Fibroblast of skin of right quadriceps (primary cell): ENCODE results near the gene CIAO3.
A peak's percentile ranks its signal among the peaks of the same experiment; 100 is the strongest.
"Not testable (repeated sequence)": the region's sequence is repeated elsewhere in the genome, so short reads cannot be mapped to it uniquely, and the experiment has no call there.

Experiments used
- DNase-seq: peaks from one replicate; pipeline ENCODE4 v3.0.0-alpha.2; 2013

The CIAO3 gene

GRCh38 chr16:740764-741505, at the start of gene CIAO3:
CIAO3 (minus strand) TSS chr16:740997; CDS start chr16:740985, 12 bp downstream.
- DNase-seq: peak; percentile 89

- DNase-seq: no peak
Measured at GRCh38 chr16:790086-790485, 49.3 kb upstream of the CIAO3 start.

GRCh38 chr16:789191-789850, 48.5 kb upstream of the CIAO3 start:
- DNase-seq: no peak

DNA sequence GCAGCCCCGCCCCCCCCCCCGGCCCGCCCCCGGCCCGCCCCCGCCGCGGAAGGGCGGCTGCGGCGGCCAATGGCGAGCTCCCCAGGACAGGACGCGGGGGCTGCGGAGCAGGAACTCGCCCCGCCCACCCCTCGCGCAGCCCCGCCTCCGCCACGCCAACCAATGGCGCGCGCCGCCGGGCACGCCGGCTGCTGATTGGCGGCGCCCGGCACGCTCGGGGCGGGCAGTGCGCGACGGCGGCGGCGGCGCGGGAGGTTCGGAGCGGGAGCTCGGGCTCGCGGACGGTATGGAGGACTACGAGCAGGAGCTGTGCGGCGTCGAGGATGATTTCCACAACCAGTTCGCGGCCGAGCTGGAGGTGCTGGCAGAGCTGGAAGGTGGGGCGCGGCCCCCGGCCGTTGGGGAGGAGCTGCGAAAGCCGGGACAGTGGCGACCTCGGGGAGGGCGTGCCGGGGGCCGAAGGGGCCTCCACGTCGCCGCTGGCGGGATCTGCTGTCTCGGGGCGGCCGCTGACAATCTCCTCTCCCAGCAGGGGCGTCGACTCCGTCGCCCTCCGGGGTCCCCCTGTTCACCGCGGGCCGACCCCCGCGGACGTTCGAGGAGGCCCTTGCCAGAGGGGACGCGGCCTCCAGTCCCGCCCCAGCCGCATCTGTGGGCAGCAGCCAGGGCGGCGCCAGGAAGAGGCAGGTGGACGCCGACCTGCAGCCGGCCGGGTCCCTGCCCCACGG, 47.8 kb upstream of the CIAO3 start, which contains the start of gene CHTF18:
TSS of gene CHTF18 (plus strand) at position 222 of the 728 bp plus-strand sequence. CDS start at position 287, 65 bp downstream.
- DNase-seq: peak; percentile 92

DNA sequence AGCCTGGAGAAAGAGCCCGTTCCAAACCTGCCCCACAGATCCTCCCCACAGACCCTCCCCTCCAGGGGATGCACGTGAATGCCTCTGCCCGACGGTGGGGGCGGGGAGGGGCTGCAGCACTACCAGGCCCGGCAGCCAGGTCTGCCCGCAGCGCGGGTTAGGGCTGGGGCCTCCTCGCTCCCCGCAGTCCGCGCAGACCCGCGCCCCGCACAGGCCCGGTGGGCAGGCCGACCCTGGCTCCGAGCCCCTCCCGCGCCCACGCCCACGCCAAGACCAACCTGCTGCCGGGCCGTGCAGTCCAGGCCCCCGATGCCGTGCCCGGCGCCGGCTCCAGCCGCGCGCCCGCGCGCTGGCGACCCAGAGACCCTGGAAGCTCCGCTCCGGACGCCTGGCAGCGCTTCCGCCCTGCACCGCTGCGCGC, 47.2 kb upstream of the CIAO3 start, which contains the start of gene RPUSD1:
TSS of gene RPUSD1 (minus strand) at position 404 of the 421 bp plus-strand sequence. CDS start 644 bp downstream, outside the sequence.
- no peak for DNase-seq

DNA sequence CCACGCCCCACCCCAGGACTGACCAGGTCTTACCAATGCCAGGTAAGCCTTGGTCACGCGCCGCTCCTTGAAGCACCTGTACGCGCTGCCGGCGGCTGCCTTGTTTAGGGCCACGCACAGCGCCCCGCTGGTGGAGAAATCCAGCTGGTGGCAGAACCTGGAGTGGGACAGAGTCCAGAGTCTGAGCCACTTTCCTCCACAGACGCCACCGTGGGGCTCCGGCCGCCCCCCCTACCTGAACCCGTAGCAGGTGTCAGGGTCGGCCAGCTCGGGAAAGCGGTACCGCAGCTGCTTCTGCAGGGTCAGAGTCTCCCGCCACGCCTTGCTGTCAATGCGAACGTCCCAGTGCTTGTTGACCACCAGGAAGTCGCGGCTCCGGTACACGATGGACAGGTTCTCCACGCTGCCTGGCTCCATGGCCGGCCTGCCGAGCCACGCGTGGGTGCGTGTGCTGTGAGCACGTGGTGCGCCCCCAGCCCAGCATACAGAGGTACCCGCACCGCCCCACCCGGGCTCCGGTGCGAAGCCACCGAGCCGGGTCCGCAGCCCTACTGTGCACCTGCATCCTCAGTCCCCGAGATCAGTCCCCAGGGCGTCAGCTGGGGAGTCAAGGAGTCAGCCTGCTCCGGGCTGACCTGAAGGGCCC, 46.6 kb upstream of the CIAO3 start:
- no peak for DNase-seq

DNA sequence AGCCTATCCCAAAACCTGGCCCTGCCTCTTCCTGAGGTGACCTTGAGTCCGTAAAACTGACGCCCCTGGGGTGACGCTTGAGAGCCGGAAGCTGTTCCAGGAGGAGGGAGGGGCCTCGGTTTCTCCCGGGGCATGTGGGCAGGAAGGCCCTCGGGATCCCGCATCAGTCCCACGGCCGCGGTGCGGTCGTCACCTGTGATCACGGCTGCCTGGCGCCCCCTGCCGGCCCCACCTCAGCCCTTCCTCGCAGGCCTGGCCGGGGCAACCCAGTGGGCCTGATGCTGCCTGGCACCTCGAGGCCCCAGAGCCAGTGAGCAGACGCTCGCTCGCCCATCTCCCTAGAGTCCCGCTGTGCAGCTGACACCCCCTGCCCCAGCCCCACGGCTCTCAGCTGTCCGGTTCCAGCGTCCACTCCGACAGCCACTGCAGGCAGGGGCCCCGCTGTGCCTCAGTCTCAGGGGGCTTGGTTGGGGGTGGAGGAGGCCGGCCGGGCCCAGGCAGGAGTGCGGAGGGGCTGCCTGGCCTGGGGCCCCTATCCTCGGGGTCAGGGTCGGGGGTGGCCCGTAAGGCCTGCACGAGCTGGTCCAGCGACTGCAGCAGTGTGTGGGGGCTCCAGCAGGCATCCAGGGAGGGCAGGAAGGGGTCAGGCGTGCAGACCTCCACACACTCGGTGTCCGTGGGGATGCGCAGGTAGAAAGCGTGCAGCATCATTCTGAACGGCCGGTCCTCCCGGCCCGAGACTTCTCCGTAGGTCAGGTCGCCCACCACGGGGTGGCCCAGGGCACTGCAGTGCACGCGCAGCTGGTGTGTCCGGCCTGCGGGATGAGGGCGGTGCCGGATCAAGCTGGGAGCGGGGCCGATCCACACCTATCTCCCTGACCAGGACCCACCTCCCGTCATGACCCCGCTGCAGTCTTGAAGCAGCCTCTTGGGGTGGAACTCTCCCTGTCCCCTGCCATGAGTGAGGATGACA, 45.1 kb upstream of the CIAO3 start:
- DNase-seq: peak; percentile 21

- DNase-seq: no peak
Measured at GRCh38 chr16:784431-784830, 43.6 kb upstream of the CIAO3 start.

DNA sequence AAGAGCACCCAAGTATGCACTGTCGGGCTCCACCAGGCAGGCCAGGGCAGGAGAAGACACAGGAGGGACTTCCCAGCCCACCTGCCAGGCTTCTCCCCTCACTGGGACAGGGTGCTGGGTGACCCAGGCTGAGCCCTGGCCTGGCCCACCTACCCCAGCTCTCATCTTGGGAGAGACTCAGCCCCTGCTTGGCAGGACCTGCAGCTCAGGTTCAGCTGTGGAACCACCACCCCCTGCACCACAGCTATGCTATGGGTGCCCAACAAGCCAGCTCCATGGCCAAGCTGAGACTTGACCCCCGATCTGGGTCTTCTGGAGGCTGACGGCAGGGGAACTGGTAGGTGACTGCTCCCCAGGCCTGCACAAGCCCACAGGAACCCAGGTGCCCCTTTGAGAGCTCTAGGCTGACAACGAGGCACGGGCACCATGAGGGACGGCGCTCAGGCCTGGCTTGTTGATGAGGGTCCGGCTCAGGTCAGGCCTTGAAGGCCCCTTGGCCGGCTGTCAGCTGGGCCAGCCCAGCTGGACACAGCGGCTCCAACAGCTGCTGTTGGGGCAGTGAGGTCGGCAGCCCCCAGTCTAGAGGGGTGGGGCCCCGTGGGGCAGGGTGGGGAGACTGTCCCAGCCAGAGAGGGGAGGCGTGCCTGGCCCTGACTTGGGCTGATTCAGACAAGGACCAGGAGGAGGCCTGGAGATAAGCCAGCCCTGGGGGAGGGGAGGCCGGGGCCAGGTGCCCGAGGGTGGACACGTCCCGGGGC, 42.8 kb upstream of the CIAO3 start:
- DNase-seq: no peak

DNA sequence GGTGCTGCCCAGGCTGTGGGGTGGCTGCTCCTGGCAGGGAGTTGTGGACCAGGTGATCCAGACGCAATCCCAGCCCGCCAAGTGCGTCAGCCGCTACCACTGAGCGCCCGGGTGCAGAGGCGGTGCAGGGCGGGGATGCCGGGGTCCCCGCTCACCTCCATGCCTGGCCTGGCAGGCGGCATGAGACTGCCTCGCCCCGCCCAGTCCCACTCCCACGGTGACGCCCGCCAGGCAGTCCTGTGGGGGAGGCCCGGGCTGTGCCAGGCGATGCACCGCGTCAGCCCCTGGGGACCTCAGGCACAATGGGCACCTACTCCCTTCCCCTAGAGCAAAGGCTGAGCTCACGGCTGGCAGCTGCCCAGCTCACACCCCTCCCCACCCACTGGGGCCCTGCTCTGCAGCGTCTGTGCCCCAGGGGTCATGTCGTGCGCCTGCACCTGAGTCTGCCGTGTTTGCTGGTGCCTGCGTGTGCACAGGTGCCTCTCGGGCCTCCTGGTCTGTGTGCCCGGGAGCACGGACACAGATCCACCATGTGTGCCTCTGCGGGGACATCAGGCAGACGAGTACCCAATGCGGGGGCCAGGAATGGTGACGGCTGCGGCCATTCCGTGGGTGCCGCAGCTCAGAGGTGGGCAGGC, 42.1 kb upstream of the CIAO3 start:
- DNase-seq: no peak

DNA sequence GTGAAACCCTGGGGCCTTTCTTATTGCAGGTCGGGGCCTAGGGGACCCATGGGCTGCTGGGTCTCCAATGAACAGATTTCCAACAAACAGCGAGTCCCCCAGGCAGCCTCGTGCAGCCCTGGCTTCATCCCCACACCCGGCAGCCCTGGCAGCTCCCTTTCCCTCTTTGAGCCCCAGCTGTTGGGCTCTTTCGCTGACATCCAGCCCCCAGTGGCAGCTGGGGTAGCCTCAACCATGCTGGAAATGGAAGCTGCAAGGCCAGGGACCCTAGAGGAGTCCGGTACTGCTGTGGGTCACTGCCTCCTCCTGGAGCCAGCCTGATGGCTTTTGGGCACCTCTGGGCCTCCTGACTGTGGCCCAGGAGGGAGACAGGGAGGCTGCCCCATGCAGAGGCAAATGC, 41.5 kb upstream of the CIAO3 start:
- DNase-seq: no peak

DNA sequence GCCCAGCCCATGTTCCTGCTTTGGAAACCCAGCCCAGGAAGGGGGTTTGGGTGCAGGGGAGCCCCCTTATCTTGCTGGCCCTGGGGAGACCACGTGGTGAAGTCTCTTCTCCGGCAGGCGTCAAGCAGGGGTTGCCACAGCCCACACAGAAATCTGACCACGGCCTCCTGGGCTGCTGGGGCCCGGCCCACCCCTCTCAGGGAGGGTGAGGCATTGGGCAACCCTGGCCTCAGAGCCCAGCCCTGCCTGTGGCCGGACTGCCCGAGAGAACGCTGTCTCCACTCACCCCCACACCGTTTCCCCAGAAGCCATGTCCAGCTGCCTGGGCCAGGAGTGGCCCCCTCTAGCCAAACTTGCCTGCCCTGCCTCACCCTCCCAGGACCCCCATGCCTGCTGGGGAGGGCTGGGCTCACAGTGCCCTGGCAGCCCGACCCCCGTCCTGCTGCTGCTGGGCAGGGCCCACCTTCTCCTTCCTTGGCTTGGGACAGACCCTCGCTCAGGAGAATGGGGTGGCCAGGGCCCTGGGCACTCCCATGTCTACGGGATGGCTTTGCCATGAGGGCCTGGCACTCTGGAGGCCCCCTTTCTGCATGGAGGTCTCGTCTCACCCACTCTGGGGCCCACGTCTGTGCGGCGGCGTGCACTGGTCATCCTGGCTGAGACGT, 40.7 kb upstream of the CIAO3 start:
- no peak for DNase-seq

DNA sequence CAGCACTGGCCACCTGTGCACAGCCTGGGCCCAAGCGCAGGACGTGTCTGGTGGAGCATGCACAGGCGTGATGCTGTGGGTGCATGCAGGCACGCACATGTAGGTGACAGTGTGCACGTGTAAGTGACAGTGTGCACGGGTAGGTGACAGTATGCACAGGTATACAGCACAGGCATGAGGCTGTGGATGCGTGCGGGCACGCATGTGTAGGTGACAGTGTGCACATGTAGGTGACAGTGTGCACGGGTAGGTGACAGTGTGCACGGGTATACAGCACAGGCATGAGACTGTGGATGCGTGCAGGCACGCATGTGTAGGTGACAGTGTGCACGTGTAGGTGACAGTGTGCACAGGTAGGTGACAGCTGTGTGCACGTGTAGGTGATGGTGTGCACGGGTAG, 39.5 kb upstream of the CIAO3 start:
- DNase-seq: no peak

GRCh38 chr16:779561-779960, 38.8 kb upstream of the CIAO3 start:
- DNase-seq: no peak

DNA sequence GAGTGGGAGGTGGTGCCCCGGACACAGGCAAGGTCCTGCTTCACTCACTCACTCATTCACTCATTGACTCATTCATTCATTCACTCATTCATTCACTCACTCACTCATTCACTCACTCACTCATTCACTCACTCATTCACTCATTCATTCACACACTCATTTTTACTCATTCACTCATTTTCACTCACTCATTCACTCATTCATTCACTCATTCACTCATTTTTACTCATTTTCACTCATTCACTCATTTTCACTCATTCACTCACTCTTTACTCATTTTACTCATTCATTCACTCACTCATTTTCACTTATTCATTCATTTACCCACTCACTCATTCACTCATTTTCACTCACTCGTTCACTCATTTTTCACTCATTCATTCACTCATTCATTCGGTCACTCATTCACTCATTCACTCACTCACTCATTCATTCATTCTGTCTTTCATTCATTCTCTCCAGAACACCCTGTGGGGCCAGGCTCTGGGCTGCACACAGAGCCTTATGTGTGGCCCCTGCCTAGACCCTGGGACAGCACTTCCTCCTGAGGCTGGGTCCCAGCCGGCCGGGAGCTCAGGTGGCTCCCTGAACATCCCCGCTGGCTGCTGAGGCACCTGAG, 38.2 kb upstream of the CIAO3 start:
- no peak for DNase-seq

- DNase-seq: no peak
Measured at GRCh38 chr16:778447-778846, 37.6 kb upstream of the CIAO3 start.

DNA sequence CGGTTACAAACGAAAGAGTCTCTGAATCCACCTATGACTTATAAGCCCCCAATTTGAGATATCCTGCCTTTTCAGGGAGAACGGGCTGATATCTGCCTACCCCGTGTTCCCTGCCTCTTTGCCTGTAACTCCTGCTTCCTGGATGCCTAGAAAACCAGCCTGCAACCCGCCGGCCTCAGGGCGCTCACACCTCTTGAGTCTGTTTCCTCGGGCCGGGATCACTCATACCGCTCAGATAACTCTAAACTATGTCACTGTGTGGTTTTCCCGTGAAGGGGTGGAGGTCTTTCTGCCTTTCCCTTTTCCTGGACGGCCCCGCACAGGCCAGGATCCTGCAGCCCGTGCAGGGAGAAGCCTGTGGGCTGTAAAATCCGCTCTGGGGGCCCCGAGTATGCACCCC, 37.0 kb upstream of the CIAO3 start:
- DNase-seq: no peak

GRCh38 chr16:776824-777223, 36.0 kb upstream of the CIAO3 start:
- no peak for DNase-seq

GRCh38 chr16:776298-776697, 35.5 kb upstream of the CIAO3 start:
- not testable (repeated sequence) for DNase-seq
